ENCODE data around the gene BRK1.
"Not testable (repeated sequence)": the region's sequence is repeated elsewhere in the genome, so short reads cannot be mapped to it uniquely, and the experiment has no call there.

DNA sequence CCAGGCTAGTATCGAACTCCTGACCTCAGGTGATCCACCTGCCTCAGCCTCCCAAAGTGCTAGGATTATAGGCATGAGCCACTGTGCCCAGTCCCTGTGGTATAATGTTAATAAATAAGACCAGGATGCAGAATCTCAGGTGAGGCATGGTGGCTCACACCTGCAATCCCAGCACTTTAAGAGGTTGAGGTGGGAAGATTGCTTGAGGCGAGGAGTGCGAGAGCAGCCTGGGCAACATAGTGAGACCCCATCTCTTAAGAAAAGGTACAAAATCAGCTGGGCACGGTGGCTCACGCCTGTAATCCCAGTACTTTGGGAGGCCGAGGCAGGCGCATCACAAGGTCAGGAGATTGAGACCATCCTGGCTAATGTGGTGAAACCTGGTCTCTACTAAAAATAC is 59.9 kb downstream of the BRK1 start:
- TF ChIP-seq CBX2 (IDR thresholded peaks at IDR 0.05; ENCODE audit: borderline replicate concordance, low read depth); CHD4 (IDR thresholded peaks at IDR 0.05; ENCODE audit: borderline replicate concordance): not testable (repeated sequence)
- TF ChIP-seq, protein P1, sequence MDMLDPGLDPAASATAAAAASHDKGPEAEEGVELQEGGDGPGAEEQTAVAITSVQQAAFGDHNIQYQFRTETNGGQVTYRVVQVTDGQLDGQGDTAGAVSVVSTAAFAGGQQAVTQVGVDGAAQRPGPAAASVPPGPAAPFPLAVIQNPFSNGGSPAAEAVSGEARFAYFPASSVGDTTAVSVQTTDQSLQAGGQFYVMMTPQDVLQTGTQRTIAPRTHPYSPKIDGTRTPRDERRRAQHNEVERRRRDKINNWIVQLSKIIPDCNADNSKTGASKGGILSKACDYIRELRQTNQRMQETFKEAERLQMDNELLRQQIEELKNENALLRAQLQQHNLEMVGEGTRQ (IDR thresholded peaks at IDR 0.05) = not testable (repeated sequence)
- TF ChIP-seq, protein P2, sequence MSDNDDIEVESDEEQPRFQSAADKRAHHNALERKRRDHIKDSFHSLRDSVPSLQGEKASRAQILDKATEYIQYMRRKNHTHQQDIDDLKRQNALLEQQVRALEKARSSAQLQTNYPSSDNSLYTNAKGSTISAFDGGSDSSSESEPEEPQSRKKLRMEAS (IDR thresholded peaks at IDR 0.05) = not testable (repeated sequence)
- TF ChIP-seq, protein P3, sequence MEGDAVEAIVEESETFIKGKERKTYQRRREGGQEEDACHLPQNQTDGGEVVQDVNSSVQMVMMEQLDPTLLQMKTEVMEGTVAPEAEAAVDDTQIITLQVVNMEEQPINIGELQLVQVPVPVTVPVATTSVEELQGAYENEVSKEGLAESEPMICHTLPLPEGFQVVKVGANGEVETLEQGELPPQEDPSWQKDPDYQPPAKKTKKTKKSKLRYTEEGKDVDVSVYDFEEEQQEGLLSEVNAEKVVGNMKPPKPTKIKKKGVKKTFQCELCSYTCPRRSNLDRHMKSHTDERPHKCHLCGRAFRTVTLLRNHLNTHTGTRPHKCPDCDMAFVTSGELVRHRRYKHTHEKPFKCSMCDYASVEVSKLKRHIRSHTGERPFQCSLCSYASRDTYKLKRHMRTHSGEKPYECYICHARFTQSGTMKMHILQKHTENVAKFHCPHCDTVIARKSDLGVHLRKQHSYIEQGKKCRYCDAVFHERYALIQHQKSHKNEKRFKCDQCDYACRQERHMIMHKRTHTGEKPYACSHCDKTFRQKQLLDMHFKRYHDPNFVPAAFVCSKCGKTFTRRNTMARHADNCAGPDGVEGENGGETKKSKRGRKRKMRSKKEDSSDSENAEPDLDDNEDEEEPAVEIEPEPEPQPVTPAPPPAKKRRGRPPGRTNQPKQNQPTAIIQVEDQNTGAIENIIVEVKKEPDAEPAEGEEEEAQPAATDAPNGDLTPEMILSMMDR (IDR thresholded peaks at IDR 0.05) = not testable (repeated sequence)

All from A549 (cell line).